Smooth muscle cell (in vitro differentiated cells): ENCODE results near the gene PCDHA8. TPM values are rescaled to one million over a fixed set of nuclear protein-coding genes. Genes with fewer than 3 reads are reported as not detected.
"Not testable (repeated sequence)": the region's sequence is repeated elsewhere in the genome, so short reads cannot be mapped to it uniquely, and the experiment has no call there.

ENCODE experiments used
- DNase-seq: peaks from one replicate; lab custom pipeline; 2025; ENCODE audit not compliant: unreplicated experiment; lab: John Stamatoyannopoulos, UW
- H2AFZ ChIP-seq: fragments of 200-600 bp; sonication (generic); 2 replicates; pipeline ENCODE4 v1.6.0; 2016; ENCODE audit warnings: antibody characterized with exemption, low read depth, mild to moderate bottlenecking
- H3F3A ChIP-seq: fragments of 200-600 bp; sonication (generic); 2 replicates; pipeline ENCODE4 v1.6.0; 2017; ENCODE audit warnings: antibody characterized with exemption, low read depth
- H3K27ac ChIP-seq: fragments of 200-600 bp; sonication (generic); 2 replicates; pipeline ENCODE4 v1.5.1; 2016; ENCODE audit warnings: low read depth, mild to moderate bottlenecking
- H3K27me3 ChIP-seq: fragments of 200-600 bp; sonication (generic); 2 replicates; pipeline ENCODE4 v1.6.1; 2016; ENCODE audit warnings: low read depth, mild to moderate bottlenecking
- H3K36me3 ChIP-seq: fragments of 200-600 bp; sonication (generic); 2 replicates; pipeline ENCODE4 v1.5.1; 2016; ENCODE audit warnings: low read depth
- H3K4me1 ChIP-seq: fragments of 200-600 bp; sonication (generic); 2 replicates; pipeline ENCODE4 v1.5.1; 2016; ENCODE audit warnings: low read depth
- H3K4me2 ChIP-seq: fragments of 200-600 bp; sonication (generic); 2 replicates; pipeline ENCODE4 v1.6.0; 2016; ENCODE audit warnings: mild to moderate bottlenecking
- H3K4me3 ChIP-seq: fragments of 200-600 bp; sonication (generic); 2 replicates; pipeline ENCODE4 v1.5.1; 2016; ENCODE audit warnings: mild to moderate bottlenecking
- H3K79me2 ChIP-seq: fragments of 200-600 bp; sonication (generic); 2 replicates; pipeline ENCODE4 v1.6.0; 2016; ENCODE audit warnings: low read depth, mild to moderate bottlenecking
- H3K9ac ChIP-seq: fragments of 200-600 bp; sonication (generic); 2 replicates; pipeline ENCODE4 v1.6.0; 2016; ENCODE audit warnings: low read depth
- H3K9me3 ChIP-seq: fragments of 200-600 bp; sonication (generic); replicated peaks from 2 replicates; pipeline ENCODE4 v1.5.1; 2016; ENCODE audit warnings: low read depth
- H4K20me1 ChIP-seq: fragments of 200-600 bp; sonication (generic); 2 replicates; pipeline ENCODE4 v1.6.0; 2016; ENCODE audit warnings: low read depth
- CTCF ChIP-seq: fragments of 200-600 bp; sonication (generic); IDR thresholded peaks from 2 replicates; pipeline ENCODE4 v1.5.1; 2017; ENCODE audit warnings: borderline replicate concordance, mild to moderate bottlenecking, antibody characterized with exemption; ENCODE audit not compliant: insufficient read depth, poor library complexity, severe bottlenecking
- WGBS: methylation state at CpG from one replicate; pipeline ENCODE4 v1.1.7; 2016; ENCODE audit warnings: low lambda C conversion rate; 5-methylcytosine and 5-hydroxymethylcytosine counted together
- polyA plus RNA-seq: library from polyadenylated mRNA; unstranded; fragments of >200 nt; fragmentation: Nextera tagmentation; extraction: Ambion mirVana; gene quantifications from 2 replicates; pipeline ENCODE4 v1.2.1, GENCODE V29; 2016
- total RNA-seq: library from RNA; depleted of rRNA; stranded (reverse); fragments of >200 nt; gene quantifications from 2 replicates; pipeline ENCODE4 v1.2.3, GENCODE V29; 2014

Gene PCDHA8
- total and polyA plus RNA-seq, 2 experiments from 2014 or later: 0.40 TPM

GRCh38 chr5:140802781-140803271 lies 38.2 kb upstream of the PCDHA8 start:
- no peak for DNase-seq
- no peak overlapping the region for H3K4me2 ChIP-seq
- peaks cover 7% of the 10 kb centered on the region for H3K9me3 ChIP-seq
- peaks cover 8% of the 10 kb centered on the region for H3K36me3 ChIP-seq
- no peak for TF ChIP-seq CTCF
- H3K4me1 ChIP-seq: no peaks in the 10 kb centered on the region
- no peak overlapping the region for H3K4me3 ChIP-seq
- H3K79me2 ChIP-seq: no peaks in the 10 kb centered on the region
- H2AFZ ChIP-seq: no peak overlapping the region
- H3K27ac ChIP-seq: no peak overlapping the region
- H3F3A ChIP-seq: no peaks in the 10 kb centered on the region
- no peaks in the 10 kb centered on the region for H3K27me3 ChIP-seq
- no peaks in the 10 kb centered on the region for H4K20me1 ChIP-seq
- no peak overlapping the region for H3K9ac ChIP-seq
- 98% methylated on average over 34 of the region's 53 CpGs for WGBS

- peak; percentile 69 for TF ChIP-seq CTCF
Observed at GRCh38 chr5:140806834-140807775, 33.9 kb upstream of the PCDHA8 start, which contains the start of gene PCDHA4. Gene PCDHA4, plus strand, starts transcription at chr5:140807068.

DNA sequence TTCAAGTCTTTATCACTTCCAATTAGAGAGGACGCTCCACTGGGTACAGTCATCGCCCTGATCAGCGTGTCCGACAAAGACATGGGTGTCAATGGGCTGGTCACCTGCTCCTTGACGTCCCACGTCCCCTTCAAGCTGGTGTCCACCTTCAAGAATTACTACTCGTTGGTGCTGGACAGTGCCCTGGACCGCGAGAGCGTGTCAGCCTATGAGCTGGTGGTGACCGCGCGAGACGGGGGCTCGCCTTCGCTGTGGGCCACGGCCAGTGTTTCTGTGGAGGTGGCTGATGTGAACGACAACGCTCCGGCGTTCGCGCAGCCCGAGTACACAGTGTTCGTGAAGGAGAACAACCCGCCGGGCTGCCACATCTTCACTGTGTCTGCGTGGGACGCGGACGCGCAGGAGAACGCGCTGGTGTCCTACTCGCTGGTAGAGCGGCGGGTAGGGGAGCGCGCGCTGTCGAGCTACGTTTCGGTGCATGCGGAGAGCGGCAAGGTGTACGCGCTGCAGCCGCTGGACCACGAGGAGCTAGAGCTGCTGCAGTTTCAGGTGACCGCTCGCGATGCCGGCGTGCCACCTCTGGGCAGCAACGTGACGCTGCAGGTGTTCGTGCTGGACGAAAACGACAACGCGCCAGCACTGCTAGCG lies 32.6 kb upstream of the PCDHA8 start:
- H3K4me2 ChIP-seq, H3K36me3 ChIP-seq, H3K4me1 ChIP-seq, H3K27me3 ChIP-seq, H3F3A ChIP-seq, H4K20me1 ChIP-seq, H3K79me2 ChIP-seq, H3K9me3 ChIP-seq, DNase-seq, H3K9ac ChIP-seq, H3K27ac ChIP-seq, H2AFZ ChIP-seq: not testable (repeated sequence)
- H3K4me3 ChIP-seq: peak overlapping the region; percentile 76
- 98% methylated on average over 62 of the region's 62 CpGs for WGBS

More at GRCh38 chr5:140806834-140807775, 33.9 kb upstream of the PCDHA8 start, which contains the start of gene PCDHA4:
- no peaks in the 10 kb centered on the region for H3K4me1 ChIP-seq
- peak within 1 kb of the TSS; percentile 76 for H3K4me3 ChIP-seq
- peak within 1 kb of the TSS; percentile 100 for H2AFZ ChIP-seq
- H3K36me3 ChIP-seq: no peaks in the 10 kb centered on the region
- no peaks in the 10 kb centered on the region for H4K20me1 ChIP-seq
- DNase-seq: peak; percentile 12
- H3K27ac ChIP-seq: peak within 1 kb of the TSS; percentile 32
- H3K4me2 ChIP-seq: peak within 1 kb of the TSS; percentile 88
- H3K27me3 ChIP-seq: no peaks in the 10 kb centered on the region
- no peaks in the 10 kb centered on the region for H3K9me3 ChIP-seq
- no peaks in the 10 kb centered on the region for H3K79me2 ChIP-seq
- peak within 1 kb of the TSS; percentile 72 for H3K9ac ChIP-seq
- 2% methylated on average over 47 of the region's 47 CpGs for WGBS
- H3F3A ChIP-seq: no peaks in the 10 kb centered on the region

GRCh38 chr5:140808889-140809291 lies 32.1 kb upstream of the PCDHA8 start:
- whole genome bisulfite sequencing: over 99% methylated on average over 40 of the region's 43 CpGs
- Histone ChIP-seq H3K4me1 (no peaks in the 10 kb centered on the region), H3K4me3 (no peak overlapping the region), H4K20me1 (no peaks in the 10 kb centered on the region), H3K79me2 (no peaks in the 10 kb centered on the region), H3F3A (no peaks in the 10 kb centered on the region), H3K4me2 (no peak overlapping the region), H3K27ac (no peak overlapping the region), H3K9me3 (no peaks in the 10 kb centered on the region), H3K27me3 (no peaks in the 10 kb centered on the region), H3K9ac (no peak overlapping the region), H2AFZ (no peak overlapping the region), H3K36me3 (no peaks in the 10 kb centered on the region)
- no peak for TF ChIP-seq CTCF
- no peak for DNase-seq
